WTC11 (cell line): ENCODE measurements around the gene LIN28A. TPM values are rescaled to one million over a fixed set of nuclear protein-coding genes. Genes with fewer than 3 reads are reported as not detected.

Experiments used
- ATAC-seq: fragments of 200-7000 bp; cut with Tn5 transposase; 2 replicates; pipeline ENCODE4 v1.10.0; 2021; ENCODE audit warnings: mild to moderate bottlenecking, moderate library complexity
- CTCF ChIA-PET: fragments of 300-600 bp; sonication (Branson Sonifier 250); formaldehyde crosslinking; loops from one replicate; lab custom pipeline; 2021; ENCODE audit warnings: antibody characterized with exemption; lab: Charles Lee
- POLR2A ChIA-PET: fragments of 350-600 bp; sonication (Branson Sonifier 250); formaldehyde crosslinking; loops from one replicate; lab custom pipeline; 2021; ENCODE audit warnings: antibody characterized with exemption; lab: Charles Lee
- DNase-seq: peaks from one replicate; pipeline ENCODE4 v3.0.0; 2021; ENCODE audit warnings: low spot score
- H3K27ac Mint-ChIP-seq: 2 replicates; pipeline ENCODE4 v1.8.0; 2021; ENCODE audit warnings: mixed read lengths
- H3K27me3 Mint-ChIP-seq: 2 replicates; pipeline ENCODE4 v1.8.0; 2021; ENCODE audit warnings: low read depth, mild to moderate bottlenecking, moderate library complexity, mixed read lengths
- H3K36me3 Mint-ChIP-seq: 2 replicates; pipeline ENCODE4 v1.8.0; 2021; ENCODE audit warnings: mixed read lengths
- H3K4me1 Mint-ChIP-seq: 2 replicates; pipeline ENCODE4 v1.8.0; 2022; ENCODE audit warnings: mixed read lengths
- H3K4me3 Mint-ChIP-seq: 2 replicates; pipeline ENCODE4 v1.8.0; 2021; ENCODE audit warnings: mild to moderate bottlenecking, moderate library complexity, mixed read lengths
- H3K9me3 Mint-ChIP-seq: 2 replicates; pipeline ENCODE4 v1.8.0; 2021; ENCODE audit warnings: mixed read lengths
- CBFB ChIP-seq: sonication (generic); formaldehyde crosslinking; IDR thresholded peaks from 2 replicates; pipeline ENCODE4 v1.8.1; 2022; ENCODE audit warnings: mild to moderate bottlenecking, low read depth, missing genetic modification reagents
- CREB1 ChIP-seq: sonication (generic); formaldehyde crosslinking; IDR thresholded peaks from 2 replicates; pipeline ENCODE4 v1.8.0; 2023; ENCODE audit warnings: mild to moderate bottlenecking, missing genetic modification reagents
- CREM ChIP-seq: sonication (generic); formaldehyde crosslinking; IDR thresholded peaks from 2 replicates; pipeline ENCODE4 v1.8.1; 2022; ENCODE audit warnings: mild to moderate bottlenecking, missing genetic modification reagents, moderate library complexity
- EMX1 ChIP-seq: fragments of 250-450 bp; sonication (Bioruptor Pico); IDR thresholded peaks from 2 replicates; pipeline ENCODE4 v1.8.0; 2021; ENCODE audit warnings: mild to moderate bottlenecking
- ESRRA ChIP-seq: sonication (generic); formaldehyde crosslinking; IDR thresholded peaks from 2 replicates; pipeline ENCODE4 v1.8.1; 2022; ENCODE audit warnings: mild to moderate bottlenecking, missing genetic modification reagents, borderline replicate concordance
- FOXP1 ChIP-seq: sonication (generic); formaldehyde crosslinking; IDR thresholded peaks from 2 replicates; pipeline ENCODE4 v1.8.0; 2022; ENCODE audit warnings: missing genetic modification reagents, mild to moderate bottlenecking, moderate library complexity, borderline replicate concordance
- GABPB1 ChIP-seq: sonication (generic); formaldehyde crosslinking; IDR thresholded peaks from 2 replicates; pipeline ENCODE4 v1.8.1; 2023; ENCODE audit warnings: mild to moderate bottlenecking, missing genetic modification reagents
- GRHL2 ChIP-seq: fragments of 250-450 bp; sonication (Bioruptor Pico); IDR thresholded peaks from 2 replicates; pipeline ENCODE4 v1.8.0; 2022; ENCODE audit warnings: mild to moderate bottlenecking, moderate library complexity; ENCODE audit not compliant: insufficient replicate concordance, severe bottlenecking
- HMGA2 ChIP-seq: fragments of 250-450 bp; sonication (Bioruptor Pico); IDR thresholded peaks from 2 replicates; pipeline ENCODE4 v1.4.0; 2021; ENCODE audit warnings: mild to moderate bottlenecking, moderate library complexity
- IRF2 ChIP-seq: sonication (generic); formaldehyde crosslinking; IDR thresholded peaks from 2 replicates; pipeline ENCODE4 v1.8.0; 2022; ENCODE audit warnings: low read depth, missing genetic modification reagents, borderline replicate concordance
- JAZF1 ChIP-seq: fragments of 250-450 bp; sonication (Bioruptor Pico); IDR thresholded peaks from 2 replicates; pipeline ENCODE4 v1.9.0; 2021; ENCODE audit warnings: moderate library complexity, mild to moderate bottlenecking, inconsistent platforms
- MAX ChIP-seq: sonication (generic); formaldehyde crosslinking; IDR thresholded peaks from 2 replicates; pipeline ENCODE4 v1.8.0; 2022; ENCODE audit warnings: mild to moderate bottlenecking, missing genetic modification reagents
- MYBL2 ChIP-seq: sonication (generic); formaldehyde crosslinking; IDR thresholded peaks from 2 replicates; pipeline ENCODE4 v1.8.1; 2023; ENCODE audit warnings: mild to moderate bottlenecking, moderate library complexity, missing genetic modification reagents
- RELA ChIP-seq: sonication (generic); formaldehyde crosslinking; IDR thresholded peaks from 2 replicates; pipeline ENCODE4 v1.8.1; 2022; ENCODE audit warnings: missing genetic modification reagents, mild to moderate bottlenecking, borderline replicate concordance
- TEAD4 ChIP-seq: sonication (generic); formaldehyde crosslinking; IDR thresholded peaks from 2 replicates; pipeline ENCODE4 v1.8.0; 2022; ENCODE audit warnings: mild to moderate bottlenecking, missing genetic modification reagents
- USF2 ChIP-seq: sonication (generic); formaldehyde crosslinking; IDR thresholded peaks from 2 replicates; pipeline ENCODE4 v1.8.1; 2023; ENCODE audit warnings: mild to moderate bottlenecking, missing genetic modification reagents, moderate library complexity
- ZNF423 ChIP-seq: fragments of 250-450 bp; sonication (Bioruptor Pico); IDR thresholded peaks from 2 replicates; pipeline ENCODE4 v2.1.2; 2022; ENCODE audit warnings: mild to moderate bottlenecking, moderate library complexity
- ZSCAN18 ChIP-seq: fragments of 250-450 bp; sonication (Bioruptor Pico); IDR thresholded peaks from 2 replicates; pipeline ENCODE4 v2.1.2; 2022; ENCODE audit warnings: mild to moderate bottlenecking, moderate library complexity
- total RNA-seq: library from RNA; stranded (reverse); gene quantifications from 3 replicates; pipeline ENCODE4 v1.2.3, GENCODE V29; 2021
- TF ChIP-seq, protein P1 (sequence below): sonication (generic); formaldehyde crosslinking; IDR thresholded peaks from 2 replicates; pipeline ENCODE4 v1.8.1; 2023; ENCODE audit warnings: mild to moderate bottlenecking, missing genetic modification reagents
- TF ChIP-seq, protein P2 (sequence below): sonication (generic); formaldehyde crosslinking; IDR thresholded peaks from 2 replicates; pipeline ENCODE4 v1.8.1; 2022; ENCODE audit warnings: low read depth, mild to moderate bottlenecking, moderate library complexity, missing genetic modification reagents, borderline replicate concordance
- TF ChIP-seq, protein P3 (sequence below): fragments of 250-450 bp; sonication (Bioruptor Pico); IDR thresholded peaks from 2 replicates; pipeline ENCODE4 v1.9.0; 2021; ENCODE audit warnings: moderate library complexity, mild to moderate bottlenecking, inconsistent platforms, borderline replicate concordance
- TF ChIP-seq, protein P4 (sequence below): sonication (generic); formaldehyde crosslinking; IDR thresholded peaks from 2 replicates; pipeline ENCODE4 v1.8.1; 2023; ENCODE audit warnings: mild to moderate bottlenecking, moderate library complexity, missing genetic modification reagents

The LIN28A gene
- total RNA-seq, 1 experiment from 2014 or later, result 1,251 TPM

DNA sequence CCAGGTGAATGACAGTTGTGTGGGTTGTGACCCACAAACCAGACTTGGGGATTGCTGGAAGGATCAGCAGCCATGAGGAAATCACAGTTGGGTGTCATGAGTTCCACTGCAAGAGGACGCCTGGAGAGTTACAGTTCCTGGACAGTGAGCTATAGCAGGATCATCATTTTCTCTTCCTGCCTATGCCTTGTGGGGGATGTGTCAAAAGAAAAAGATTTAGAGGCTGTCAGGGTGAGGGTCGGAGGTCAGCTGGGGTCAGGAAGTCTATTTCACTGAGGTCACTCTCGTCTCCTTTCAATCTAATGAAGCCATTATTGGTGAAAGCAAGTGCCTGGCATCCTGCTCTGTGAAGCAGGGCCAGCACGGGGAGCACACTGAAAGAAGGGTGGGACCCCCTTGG lies 7.0 kb upstream of the LIN28A start (continued):
- TF ChIP-seq FOXP1, result no peak
- TF ChIP-seq ZSCAN18 (CRISPR knock-in tag), result no peak
- TF ChIP-seq USF2 (CRISPR knock-in tag), result no peak

- Mint-ChIP-seq H3K4me1 (peaks cover 10% of the 10 kb centered on the region), H3K4me3 (no peak overlapping the region), H3K27ac (no peak overlapping the region), H3K27me3 (no peaks in the 10 kb centered on the region), H3K9me3 (no peaks in the 10 kb centered on the region), H3K36me3 (no peaks in the 10 kb centered on the region)
- DNase-seq (no peak), ATAC-seq (no peak)
- CTCF ChIA-PET, result interaction anchor here (0.6 to 5.8 kb wide), 5 partner anchors 13 to 119 kb away, joined by 3 to 41 read pairs (median 3); partner anchors contain the start of gene HMGN2
- TF ChIP-seq ESRRA (CRISPR knock-in tag) (no peak), JAZF1 (CRISPR knock-in tag) (no peak), GRHL2 (CRISPR knock-in tag) (no peak), ZNF423 (no peak), EMX1 (CRISPR knock-in tag) (no peak), MYBL2 (CRISPR knock-in tag) (no peak), CREB1 (no peak), CBFB (CRISPR knock-in tag) (no peak), HMGA2 (CRISPR knock-in tag) (no peak), GABPB1 (CRISPR knock-in tag) (no peak), TEAD4 (CRISPR knock-in tag) (no peak), CREM (CRISPR knock-in tag) (no peak), MAX (CRISPR knock-in tag) (no peak), RELA (CRISPR knock-in tag) (no peak), IRF2 (CRISPR knock-in tag) (no peak)
- TF ChIP-seq, protein P1, sequence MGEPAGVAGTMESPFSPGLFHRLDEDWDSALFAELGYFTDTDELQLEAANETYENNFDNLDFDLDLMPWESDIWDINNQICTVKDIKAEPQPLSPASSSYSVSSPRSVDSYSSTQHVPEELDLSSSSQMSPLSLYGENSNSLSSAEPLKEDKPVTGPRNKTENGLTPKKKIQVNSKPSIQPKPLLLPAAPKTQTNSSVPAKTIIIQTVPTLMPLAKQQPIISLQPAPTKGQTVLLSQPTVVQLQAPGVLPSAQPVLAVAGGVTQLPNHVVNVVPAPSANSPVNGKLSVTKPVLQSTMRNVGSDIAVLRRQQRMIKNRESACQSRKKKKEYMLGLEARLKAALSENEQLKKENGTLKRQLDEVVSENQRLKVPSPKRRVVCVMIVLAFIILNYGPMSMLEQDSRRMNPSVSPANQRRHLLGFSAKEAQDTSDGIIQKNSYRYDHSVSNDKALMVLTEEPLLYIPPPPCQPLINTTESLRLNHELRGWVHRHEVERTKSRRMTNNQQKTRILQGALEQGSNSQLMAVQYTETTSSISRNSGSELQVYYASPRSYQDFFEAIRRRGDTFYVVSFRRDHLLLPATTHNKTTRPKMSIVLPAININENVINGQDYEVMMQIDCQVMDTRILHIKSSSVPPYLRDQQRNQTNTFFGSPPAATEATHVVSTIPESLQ (CRISPR knock-in tag), result no peak
- TF ChIP-seq, protein P2, sequence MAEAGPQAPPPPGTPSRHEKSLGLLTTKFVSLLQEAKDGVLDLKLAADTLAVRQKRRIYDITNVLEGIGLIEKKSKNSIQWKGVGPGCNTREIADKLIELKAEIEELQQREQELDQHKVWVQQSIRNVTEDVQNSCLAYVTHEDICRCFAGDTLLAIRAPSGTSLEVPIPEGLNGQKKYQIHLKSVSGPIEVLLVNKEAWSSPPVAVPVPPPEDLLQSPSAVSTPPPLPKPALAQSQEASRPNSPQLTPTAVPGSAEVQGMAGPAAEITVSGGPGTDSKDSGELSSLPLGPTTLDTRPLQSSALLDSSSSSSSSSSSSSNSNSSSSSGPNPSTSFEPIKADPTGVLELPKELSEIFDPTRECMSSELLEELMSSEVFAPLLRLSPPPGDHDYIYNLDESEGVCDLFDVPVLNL (CRISPR knock-in tag), result no peak
- TF ChIP-seq, protein P3, sequence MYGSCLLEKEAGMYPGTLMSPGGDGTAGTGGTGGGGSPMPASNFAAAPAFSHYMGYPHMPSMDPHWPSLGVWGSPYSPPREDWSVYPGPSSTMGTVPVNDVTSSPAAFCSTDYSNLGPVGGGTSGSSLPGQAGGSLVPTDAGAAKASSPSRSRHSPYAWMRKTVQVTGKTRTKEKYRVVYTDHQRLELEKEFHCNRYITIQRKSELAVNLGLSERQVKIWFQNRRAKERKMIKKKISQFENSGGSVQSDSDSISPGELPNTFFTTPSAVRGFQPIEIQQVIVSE (CRISPR knock-in tag), result no peak
- TF ChIP-seq, protein P4, sequence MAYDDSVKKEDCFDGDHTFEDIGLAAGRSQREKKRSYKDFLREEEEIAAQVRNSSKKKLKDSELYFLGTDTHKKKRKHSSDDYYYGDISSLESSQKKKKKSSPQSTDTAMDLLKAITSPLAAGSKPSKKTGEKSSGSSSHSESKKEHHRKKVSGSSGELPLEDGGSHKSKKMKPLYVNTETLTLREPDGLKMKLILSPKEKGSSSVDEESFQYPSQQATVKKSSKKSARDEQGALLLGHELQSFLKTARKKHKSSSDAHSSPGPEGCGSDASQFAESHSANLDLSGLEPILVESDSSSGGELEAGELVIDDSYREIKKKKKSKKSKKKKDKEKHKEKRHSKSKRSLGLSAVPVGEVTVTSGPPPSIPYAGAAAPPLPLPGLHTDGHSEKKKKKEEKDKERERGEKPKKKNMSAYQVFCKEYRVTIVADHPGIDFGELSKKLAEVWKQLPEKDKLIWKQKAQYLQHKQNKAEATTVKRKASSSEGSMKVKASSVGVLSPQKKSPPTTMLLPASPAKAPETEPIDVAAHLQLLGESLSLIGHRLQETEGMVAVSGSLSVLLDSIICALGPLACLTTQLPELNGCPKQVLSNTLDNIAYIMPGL (CRISPR knock-in tag), result no peak
- POLR2A ChIA-PET, result no interaction called here
Measured at GRCh38 chr1:26404641-26405040, 6.0 kb upstream of the LIN28A start.
